ENCODE measurements around the gene TFDP3. TPM values are rescaled to one million over a fixed set of nuclear protein-coding genes. Genes with fewer than 3 reads are reported as not detected.

The TFDP3 gene
- total and polyA plus RNA-seq, 10 of the 15 experiments (the other 5 are each of a cell fraction or from before 2014, with no cell fraction given), result 0.14 TPM; not detected in 9

GRCh38 chrX:133267621-133268020, 49.5 kb upstream of the TFDP3 start:
- Histone ChIP-seq H2AFZ (ENCODE audit: control insufficient read depth, low read depth, low read length) (no peak overlapping the region), H3K79me2 (ENCODE audit: control insufficient read depth, insufficient read depth, low read length) (no peaks in the 10 kb centered on the region), H3K9me3 (replicated peaks; ENCODE audit: control insufficient read depth, insufficient read depth, low read length) (no peaks in the 10 kb centered on the region), H4K20me1 (ENCODE audit: control insufficient read depth, insufficient read depth) (no peaks in the 10 kb centered on the region), H3K27me3 (replicated peaks in 1 of 2; ENCODE audit: control insufficient read depth in 2 of 2, insufficient read depth in 2 of 2, low read length in 1 of 2) (no peaks in the 10 kb centered on the region), H3K27ac (ENCODE audit: control insufficient read depth, insufficient read depth) (no peak overlapping the region), H3K9ac (ENCODE audit: control insufficient read depth, insufficient read depth, low read length) (no peak overlapping the region), H3K36me3 (ENCODE audit: control insufficient read depth in 2 of 2, insufficient read depth in 2 of 2, low read length in 1 of 2) (no peaks in the 10 kb centered on the region), H3K4me2 (ENCODE audit: control insufficient read depth, insufficient read depth) (no peak overlapping the region), H3K4me3 (no peak overlapping the region), H3K4me1 (ENCODE audit: control insufficient read depth, insufficient read depth, low read length) (no peaks in the 10 kb centered on the region)
- TF ChIP-seq ESRRA (IDR thresholded peaks at IDR 0.05; ENCODE audit: low read length) (no peak), WRNIP1 (IDR thresholded peaks at IDR 0.05; ENCODE audit: borderline replicate concordance, low read depth, low read length) (no peak), IKZF1 (conservative IDR thresholded peaks at IDR 0.05) (no peak), CUX1 (IDR thresholded peaks at IDR 0.05; ENCODE audit: insufficient replicate concordance, low read depth, low read length) (no peak), FOS (IDR thresholded peaks at IDR 0.05; ENCODE audit: borderline replicate concordance, extremely low read depth, insufficient read length) (no peak), MAX (IDR thresholded peaks at IDR 0.05; ENCODE audit: low read depth, low read length) (no peak), USF1 (IDR thresholded peaks at IDR 0.05; ENCODE audit: borderline replicate concordance, extremely low read length, insufficient read depth, low read depth, low read length) (no peak), ATF7 (IDR thresholded peaks at IDR 0.05; ENCODE audit: low read depth) (no peak), MEF2B (IDR thresholded peaks at IDR 0.05; ENCODE audit: partially characterized antibody, poor library complexity, severe bottlenecking) (no peak), EP300 (IDR thresholded peaks at IDR 0.05; ENCODE audit: borderline replicate concordance in 1 of 2, control insufficient read depth in 1 of 2, low read depth in 2 of 2, low read length in 2 of 2) (no peak), TBL1XR1 (IDR thresholded peaks at IDR 0.05; ENCODE audit: low read depth, low read length) (no peak), MXI1 (IDR thresholded peaks at IDR 0.05; ENCODE audit: low read depth, low read length) (no peak), JUNB (IDR thresholded peaks at IDR 0.05) (no peak), NBN (IDR thresholded peaks at IDR 0.05) (no peak)
- ChIA-PET RAD21 (ENCODE audit: unreplicated experiment) (no interaction called here), SMC1A (ENCODE audit: uncharacterized antibody, unreplicated experiment) (interaction anchor here (1.7 kb wide), 1 partner anchor 17 kb away, joined by 5 read pairs; no protein-coding TSS in a partner anchor), POLR2A (no interaction called here), CTCF (interaction anchor here (0.5 kb wide), 1 partner anchor 1618 kb away, joined by 3 read pairs; no protein-coding TSS in a partner anchor)
- intact Hi-C loops (cut with micrococcal nuclease; ENCODE audit: unreplicated experiment) (no loop called here), in situ Hi-C loops (cut with MboI) (no loop called here)
- no peak for DNase-seq (ENCODE audit: low read depth, low spot score)
- ATAC-seq, result no peak
- BruUV-seq (replicated peaks), result no TSS peak
- WGBS (ENCODE audit: insufficient coverage, insufficient replicate concordance, low lambda C conversion rate, missing lambda C conversion rate), result 0% methylated on average over 2 of the region's 2 CpGs
- FAIRE-seq, result no peak
